ENCODE data around the gene HOXB6.

Gene HOXB6

DNA sequence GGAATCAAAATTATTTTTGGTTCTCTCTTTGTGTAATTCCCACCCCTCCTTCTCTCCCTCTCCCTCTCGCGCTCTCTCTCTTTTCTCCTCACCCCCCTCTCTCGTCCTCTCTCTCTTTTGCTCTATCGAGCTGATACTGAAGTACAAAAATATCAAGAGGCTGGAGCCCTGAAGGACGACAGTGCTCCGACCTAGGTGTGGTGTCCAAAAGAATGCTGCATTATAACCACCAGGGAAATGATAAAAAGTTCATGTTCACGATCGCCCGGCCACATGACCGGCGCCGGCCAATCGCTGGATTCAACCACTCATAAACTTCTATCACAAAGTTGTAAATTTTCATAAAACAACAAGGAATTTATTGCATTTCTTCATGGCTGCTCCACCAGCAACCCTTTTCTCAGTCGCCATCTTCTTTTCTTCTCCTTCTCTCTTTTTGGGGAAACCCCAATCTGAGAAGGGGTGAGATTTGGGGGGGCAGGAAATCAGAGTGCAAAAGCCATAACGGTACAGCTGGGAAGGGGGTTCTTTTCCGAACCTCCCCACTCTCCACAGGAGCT is at the start of gene HOXB6:
TSS of gene HOXB6 (minus strand) at position 217 of the 560 bp plus-strand sequence. CDS start 6,836 bp downstream, outside the sequence.
- no peak for DNase-seq (ENCODE audit: extremely low spot score, insufficient read length, low read depth)
- FAIRE-seq = no peak

DNA sequence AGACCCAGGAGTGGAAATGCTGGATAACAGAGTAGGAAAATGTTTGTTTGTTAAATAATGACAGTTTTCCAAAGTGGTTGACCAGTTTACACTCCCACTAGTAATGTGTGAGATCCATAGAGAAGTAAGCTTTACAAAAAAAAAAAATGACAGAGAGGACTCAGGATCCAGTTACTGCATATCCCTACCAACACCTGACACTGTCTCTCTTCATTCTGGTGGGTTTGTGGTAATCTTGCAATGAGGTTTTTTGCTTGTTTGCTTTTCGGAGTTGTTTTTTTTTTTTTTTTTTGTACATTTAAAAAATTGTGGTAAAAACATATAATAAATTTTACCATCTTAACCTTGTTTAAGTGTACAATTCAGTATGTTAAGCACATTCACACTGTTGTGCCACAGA is 45.0 kb upstream of the HOXB6 start:
- no peak for DNase-seq (ENCODE audit: extremely low spot score, insufficient read length, low read depth)
- no peak for FAIRE-seq

DNA sequence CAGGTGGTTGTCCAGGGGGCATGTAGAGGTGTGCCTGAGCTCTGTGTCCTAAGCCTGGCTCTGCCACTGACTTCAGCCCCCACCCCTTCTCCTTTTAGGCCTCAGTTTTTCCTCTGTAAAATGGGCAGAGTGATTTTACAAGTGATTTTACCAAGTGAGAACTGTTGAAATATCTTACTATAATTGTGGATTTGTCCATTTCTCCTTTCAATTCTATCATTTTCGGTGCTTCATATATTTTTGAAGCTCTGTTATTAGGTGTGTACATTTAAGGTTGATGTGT is 43.1 kb upstream of the HOXB6 start:
- no peak for FAIRE-seq
- DNase-seq (ENCODE audit: extremely low spot score, insufficient read length, low read depth) = no peak

DNA sequence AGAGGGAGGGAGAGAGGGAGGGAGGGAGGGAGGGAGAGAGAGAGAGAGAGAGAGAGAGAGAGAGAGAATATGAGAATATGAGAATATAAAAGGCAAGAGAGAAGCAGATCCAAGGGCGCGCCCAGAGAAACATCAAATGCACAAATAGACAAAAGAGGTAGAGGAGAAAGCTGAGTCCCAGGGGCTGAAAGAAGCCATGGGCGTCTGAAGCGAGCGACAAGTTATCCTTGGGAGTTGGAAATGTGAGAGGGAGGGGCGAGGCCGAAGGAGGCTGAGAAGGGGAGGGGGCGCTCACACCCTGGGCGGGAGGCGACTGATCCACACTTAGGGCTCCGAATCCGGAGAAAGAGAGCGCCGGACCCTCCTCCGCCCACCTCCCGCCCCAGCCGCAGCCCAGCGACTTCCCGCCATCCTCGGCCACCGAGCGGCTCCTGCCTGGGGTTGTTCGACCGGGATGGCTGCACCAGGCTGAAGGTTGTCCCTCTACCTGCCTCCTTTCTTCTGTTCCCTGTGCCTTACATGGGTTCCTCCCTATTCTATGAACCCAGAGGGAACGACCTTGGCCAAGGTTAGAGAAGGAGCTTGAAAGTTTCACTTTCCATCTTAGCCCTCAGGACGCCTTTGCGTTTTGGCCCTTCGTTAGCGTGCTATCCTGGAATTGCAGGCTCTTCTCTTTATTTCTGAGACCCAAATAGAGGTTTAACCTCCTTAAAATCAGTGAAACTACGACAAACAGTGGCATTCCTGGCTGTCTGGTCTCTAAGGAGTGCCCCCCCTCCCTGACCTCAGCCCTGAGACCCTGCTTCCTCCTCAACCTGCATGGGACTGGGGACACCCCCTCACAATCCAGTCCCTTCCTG is 42.5 kb upstream of the HOXB6 start:
- FAIRE-seq (peak; percentile 78), DNase-seq (ENCODE audit: extremely low spot score, insufficient read length, low read depth) (no peak)

DNA sequence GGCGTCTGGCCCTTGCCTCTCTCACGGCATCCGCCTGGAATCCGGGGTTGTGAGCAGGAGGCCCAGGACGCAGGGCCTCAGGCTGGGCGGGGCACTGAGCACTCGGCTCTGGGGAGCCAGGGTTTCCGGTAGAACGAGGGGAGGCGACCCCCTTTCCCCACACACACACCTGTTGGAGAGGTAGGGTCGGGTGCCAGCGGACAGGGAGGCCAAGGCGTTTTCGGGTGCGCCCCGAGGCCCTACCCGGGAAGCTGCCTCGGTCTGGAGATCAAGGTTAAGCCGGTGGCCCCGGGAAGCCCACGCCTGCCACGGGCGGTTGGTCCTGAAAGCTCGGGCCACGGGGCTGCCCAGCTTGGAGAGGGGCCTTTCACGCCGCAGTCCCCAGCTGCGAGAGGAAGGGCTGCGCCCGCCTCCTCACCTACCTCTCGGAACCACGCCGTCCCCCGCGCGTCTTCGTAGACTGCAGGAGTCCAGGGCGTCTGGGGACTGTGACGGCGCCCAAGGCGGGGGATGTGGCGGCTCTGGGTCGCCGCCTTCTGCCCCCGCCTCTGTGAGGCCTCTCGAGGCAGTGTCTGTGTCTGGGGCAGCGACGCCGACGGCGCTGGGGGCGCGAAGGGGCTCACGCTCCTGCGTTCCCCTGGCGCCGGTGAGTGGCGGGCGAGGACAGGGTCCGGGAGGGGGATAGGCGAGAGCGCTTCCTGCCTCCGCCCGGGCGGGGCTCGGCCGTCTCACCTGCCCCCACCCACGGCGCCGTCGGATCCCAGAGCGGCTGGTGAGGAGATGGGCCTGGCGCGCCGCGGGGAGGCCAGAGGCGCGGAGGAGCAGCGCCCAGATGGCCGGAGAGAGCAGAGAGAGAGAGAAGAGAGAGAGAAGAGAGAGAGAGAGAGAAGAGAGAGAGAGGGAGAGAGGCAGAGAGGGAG is 41.7 kb upstream of the HOXB6 start:
- FAIRE-seq = no peak
- DNase-seq (ENCODE audit: extremely low spot score, insufficient read length, low read depth) = no peak

DNA sequence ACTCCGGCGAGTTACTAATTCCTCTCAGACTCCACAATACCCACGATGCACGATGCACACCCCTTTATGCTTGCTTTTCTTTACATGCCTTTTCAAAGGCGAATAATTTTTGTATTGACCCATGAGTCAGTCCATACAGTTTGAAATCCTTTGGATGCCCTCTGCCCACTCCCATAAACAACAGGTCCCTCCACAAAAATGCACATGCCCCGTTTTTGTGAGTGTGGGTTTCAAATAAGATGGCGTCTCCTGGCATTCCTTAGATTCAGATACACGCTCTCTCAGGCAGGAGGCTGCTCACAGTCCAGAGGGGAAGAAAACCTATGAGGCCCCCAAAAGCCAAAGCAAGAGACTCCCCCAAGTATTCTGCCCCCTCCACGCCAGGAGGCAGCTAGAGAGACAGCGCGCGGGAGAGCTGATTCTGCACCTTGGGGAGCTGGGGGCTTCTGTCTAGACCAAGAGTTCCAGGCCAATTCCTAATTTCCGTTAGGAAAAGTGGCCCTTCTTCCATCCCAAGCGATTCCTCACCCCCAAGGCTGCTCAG is 40.9 kb upstream of the HOXB6 start:
- DNase-seq (ENCODE audit: extremely low spot score, insufficient read length, low read depth) = no peak
- no peak for FAIRE-seq

DNA sequence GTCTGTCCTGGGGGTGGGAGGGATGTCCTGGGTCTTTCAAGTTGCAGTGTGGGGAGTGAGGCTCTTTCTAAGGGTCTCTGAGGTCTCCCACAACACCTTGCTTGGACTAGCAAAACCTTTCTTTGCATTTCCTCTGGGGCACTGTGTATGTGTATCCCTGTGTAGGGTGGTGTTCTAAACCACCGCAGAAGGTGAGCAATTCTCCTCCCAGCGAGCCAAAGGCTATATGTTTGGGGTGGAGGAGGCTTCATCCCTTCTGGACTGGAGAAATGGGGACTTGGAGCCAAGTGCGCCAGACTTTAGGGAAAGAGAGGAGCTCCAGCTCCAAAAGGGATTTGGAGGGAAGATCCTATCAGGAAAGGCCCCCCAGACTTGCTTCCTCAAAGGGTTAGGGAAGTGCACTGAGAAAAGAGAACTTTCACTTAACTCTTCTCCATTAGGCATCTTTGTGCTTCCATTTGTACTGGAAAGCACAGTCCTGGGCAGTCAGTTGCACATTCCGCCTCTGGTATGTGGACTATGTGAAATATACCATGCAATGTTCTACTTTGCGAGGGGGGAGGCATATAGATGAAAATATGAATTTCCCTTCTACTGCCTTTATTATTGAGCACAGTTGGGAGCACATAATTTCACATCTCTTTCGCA is 40.2 kb upstream of the HOXB6 start:
- FAIRE-seq (no peak), DNase-seq (ENCODE audit: extremely low spot score, insufficient read length, low read depth) (no peak)

DNA sequence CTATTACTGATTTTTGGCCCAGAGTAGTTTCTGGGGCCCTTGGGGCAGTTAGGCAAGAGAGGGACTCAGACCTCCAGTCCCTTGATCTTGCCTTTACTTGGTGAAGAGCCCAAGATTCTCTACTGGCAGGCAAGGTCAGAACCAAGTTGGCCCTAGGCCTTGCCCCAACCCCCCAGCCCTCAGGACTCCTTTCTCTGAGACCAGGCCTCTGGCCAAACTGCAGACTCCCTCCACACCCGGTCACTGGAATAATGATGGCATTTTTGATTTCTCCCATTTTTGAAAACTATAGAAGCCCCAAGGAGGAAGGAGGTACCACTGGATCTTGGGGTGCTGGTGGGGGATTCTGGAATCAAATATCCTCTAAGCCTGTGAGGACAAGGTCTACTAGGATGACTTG is 39.4 kb upstream of the HOXB6 start:
- DNase-seq (ENCODE audit: extremely low spot score, insufficient read length, low read depth) (no peak), FAIRE-seq (no peak)

DNA sequence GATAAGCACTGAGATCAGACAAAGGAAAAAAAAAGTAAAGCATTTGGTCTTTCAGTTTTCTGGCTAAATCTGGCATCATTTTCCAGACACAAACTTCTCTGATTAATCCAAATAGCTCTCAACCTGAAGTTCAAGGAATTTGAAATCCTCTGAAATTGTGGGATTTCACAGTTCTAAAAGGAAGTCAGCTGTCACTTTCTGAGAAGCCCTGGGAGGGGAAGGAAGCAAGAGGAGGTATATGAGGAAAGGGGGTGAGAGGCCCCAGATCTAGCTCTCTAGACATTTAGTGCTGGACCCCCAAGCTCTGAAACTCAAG is 38.9 kb upstream of the HOXB6 start:
- no peak for DNase-seq (ENCODE audit: extremely low spot score, insufficient read length, low read depth)
- no peak for FAIRE-seq

DNA sequence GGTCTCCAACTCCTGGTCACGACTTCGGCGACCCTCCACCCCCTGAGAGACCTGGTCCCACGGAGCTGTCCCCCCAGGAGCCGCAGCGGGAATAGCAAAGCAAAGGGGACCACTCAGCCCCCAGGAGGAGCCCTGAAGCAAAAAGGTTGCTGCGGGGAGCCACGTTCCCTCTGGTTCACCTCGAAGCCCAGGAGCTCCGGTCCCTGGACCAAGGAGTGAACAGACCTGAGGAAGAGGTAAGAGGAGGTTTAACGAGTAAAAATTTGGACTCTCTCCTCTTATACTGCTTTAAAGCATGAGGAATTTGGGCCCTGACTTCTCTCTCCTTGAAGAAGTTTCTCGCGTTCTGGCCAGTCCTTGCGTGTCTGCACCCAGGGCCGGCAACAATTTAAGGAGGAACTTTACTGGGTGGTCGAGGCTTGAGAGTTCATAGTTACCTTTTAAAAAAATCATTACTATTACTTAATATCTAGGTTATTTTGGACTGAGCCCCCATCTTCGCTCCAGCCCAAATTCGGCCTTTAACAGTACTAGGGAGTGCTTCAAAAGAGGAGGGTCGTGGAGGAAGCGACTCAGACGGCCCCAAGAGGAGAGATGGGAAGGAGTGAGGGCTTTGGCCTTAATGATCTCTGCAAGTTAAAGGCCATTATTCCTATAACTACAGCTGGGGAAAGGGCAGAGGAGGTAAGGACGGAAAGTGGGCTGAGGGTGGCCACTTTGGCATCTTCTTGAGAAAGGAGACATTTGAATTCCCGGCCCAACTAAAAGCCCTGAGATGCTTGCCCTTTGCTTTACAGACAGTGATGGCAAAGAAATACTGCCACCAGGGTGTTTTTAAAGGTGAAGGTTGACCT is 38.3 kb upstream of the HOXB6 start:
- no peak for FAIRE-seq
- no peak for DNase-seq (ENCODE audit: extremely low spot score, insufficient read length, low read depth)

DNA sequence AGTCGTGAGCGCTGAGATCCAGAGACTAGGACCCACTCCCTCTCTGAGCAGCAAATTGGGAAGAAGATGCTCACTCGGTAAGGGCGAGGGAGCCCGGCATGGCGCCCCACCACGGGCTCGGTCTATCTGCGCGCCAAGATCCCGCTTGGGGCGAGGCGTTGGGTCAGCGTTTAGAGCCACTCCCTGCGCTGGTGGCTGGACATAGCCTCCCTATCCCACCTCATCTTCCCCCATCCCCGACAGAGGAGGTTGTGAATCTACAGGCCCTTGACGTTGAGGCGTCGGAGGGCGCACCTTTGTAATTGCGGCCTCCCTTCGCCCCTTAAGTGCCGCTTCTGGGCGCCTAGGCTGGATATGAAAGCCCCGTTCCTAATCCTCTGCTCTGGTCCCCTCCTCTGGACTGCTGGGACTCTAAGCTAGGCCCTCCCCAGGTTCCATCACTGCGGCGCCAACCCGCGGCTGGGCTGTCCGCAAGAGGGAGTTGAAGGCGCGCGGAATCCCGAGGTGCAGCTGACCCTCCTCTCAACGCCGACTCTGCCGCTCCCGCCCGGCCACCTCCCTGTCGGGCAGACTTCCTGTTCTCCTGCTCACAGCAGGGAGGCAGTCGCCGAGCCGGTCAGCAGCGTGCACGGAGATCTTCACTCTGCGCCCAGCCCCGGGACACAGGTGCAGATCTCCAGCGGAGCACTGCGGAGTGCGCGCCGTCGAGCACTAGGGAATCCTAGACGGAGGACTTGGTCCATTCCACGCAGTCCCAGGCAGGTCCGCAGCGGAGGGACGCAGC is 37.5 kb upstream of the HOXB6 start:
- DNase-seq (ENCODE audit: extremely low spot score, insufficient read length, low read depth) (no peak), FAIRE-seq (no peak)

DNA sequence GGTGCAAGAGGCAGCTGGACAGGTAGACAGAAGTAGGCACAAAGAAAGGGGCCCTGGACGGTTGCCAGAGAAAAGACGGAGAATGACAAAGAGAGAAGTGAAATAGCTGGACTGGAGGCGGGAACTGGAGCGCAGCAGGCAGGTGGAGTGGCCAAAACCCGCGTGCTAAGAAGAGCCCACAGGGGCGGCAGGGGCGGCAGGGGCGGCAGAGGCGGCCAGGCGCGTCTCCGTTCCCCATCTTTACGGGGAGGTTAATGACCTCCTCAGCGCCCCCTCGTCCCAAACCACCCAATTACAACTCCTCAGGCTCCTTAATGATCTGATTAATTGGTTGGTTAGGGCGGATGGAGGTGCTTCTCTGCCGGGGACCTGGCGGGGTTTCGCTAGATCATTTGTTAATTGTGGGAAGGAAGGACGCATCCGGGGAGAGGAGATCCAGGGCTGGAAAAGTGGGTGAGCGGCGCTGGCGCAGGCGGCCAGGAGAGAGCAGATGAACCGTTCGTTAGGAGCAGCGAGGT is 36.8 kb upstream of the HOXB6 start:
- FAIRE-seq (no peak), DNase-seq (ENCODE audit: extremely low spot score, insufficient read length, low read depth) (no peak)

DNA sequence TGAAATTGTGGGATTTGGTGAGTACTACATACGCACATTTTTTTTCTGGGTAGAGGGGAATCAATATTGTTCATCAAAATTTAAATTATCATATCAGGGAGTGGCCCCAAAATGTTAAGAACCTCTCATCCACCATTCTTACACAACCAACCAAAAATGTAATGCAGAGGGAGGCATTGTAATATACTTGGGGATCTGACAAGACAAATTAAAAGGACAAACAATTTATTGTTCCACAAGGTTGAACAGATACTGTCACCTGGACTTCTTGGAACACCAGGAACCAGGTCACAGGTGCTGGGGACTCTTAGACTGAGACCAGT is 36.0 kb upstream of the HOXB6 start:
- DNase-seq (ENCODE audit: extremely low spot score, insufficient read length, low read depth) (no peak), FAIRE-seq (no peak)

DNA sequence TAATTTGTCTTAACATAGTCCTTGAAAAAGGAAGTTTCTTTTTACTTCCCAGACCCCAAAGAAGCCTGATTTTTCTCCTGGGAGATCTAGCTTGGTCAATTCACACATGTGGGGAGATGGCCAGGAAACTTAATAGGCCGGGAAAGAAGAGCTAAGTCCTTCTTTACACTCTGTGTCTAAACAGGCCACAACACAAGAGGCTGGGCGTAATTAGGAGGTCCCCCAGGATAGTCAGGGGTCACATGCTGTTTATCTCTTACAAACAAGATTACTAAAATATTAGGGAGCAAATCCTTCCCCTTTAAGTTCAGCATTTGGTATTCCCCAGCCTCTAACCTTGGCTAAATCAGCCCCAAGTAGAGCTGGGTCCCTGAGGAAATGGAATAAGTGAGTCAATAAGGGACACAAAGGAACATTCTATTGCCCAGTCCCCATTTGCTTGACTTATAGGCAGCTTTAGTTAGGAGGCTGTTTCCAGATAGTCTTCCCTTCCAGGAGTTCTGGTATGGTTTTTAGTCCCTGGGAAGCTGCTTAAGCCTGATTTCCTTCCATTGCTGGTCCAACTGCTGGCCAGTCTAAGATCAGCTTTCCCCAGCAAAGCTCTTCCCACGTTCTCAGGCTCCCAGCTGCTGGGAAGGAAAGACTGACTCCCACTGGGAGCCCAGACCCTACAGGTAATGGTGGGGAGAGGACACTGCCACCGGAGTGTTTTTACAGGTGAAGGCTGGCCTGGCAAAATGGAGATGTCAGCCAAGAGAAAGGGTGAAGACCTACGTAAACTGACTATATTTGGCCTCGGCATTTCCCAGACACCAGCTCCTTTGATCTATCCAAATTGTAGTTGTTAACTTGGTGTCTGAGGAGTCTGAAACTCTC is 35.4 kb upstream of the HOXB6 start:
- FAIRE-seq = no peak
- DNase-seq (ENCODE audit: extremely low spot score, insufficient read length, low read depth) = no peak

DNA sequence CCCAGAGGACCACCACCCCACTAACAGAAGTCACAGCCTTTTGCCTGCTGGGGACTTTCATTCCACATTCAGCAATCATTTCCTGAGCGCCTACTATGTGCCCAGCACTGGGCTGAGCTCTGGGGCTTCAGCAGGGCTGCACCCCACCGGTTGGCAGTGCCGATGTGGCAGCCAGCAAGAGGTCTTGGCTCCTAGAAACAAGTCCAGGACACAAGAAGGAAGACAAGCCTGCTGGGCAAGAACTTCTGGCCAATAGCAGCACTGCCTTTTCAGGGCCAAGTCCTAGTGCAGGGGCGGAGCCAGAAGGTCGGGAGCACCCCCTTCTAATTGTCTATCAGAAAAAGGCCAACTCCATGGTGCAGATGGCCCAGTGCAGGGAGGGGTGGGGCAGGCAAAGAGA is 34.4 kb upstream of the HOXB6 start:
- no peak for DNase-seq (ENCODE audit: extremely low spot score, insufficient read length, low read depth)
- FAIRE-seq = no peak

DNA sequence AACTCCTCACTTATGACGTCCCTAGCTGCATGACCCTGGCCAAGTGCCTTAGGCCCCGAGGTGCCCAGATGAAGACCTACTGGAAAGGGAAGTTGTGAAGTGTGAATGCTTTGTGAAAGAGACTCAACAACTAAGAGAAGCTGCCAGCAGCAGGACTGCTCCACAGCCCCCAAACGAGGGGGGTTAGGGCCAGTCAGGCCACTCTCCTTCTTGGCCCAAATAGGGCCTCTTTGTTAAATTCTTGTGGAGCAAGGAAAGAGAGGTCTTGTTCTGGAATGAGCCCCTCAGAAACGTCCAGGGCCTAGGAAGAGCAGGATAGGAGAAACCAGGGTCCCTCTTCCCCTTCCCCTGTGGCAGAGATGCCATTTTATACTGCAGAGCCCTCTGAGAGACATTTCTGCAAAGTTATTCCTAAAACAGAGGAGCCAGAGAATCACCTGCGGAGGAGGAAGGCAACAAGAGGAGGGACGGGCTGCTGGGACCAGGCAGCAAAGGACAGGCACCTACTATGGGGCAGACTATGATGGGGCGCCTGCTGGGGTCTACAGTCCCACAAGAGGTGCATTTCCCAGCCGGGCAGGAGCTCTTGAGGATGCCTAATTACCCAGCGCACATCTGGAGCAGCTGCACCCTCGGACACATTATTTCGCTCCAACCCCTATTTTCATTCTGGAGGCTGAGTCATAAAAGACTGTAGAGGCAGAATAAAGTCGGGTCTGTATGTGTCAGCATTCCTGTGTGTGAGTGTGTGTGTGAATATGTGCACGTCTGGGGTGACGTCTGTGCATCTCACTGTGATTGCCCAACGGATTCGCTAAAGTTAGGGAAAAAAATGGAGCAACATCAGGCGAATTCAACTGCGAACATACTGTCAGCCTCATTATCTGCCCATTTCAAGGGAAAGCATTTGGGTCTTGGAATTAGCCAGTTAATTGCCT is 32.8 kb upstream of the HOXB6 start:
- DNase-seq (ENCODE audit: extremely low spot score, insufficient read length, low read depth) (no peak), FAIRE-seq (no peak)
